Raji (cell line): ENCODE data around the gene ATXN1.

Experiments
- POLR2A ChIP-seq: IDR thresholded peaks from 2 replicates; pipeline ENCODE4 v1.6.1; 2011; ENCODE audit warnings: low read depth, low read length, control low read depth; ENCODE audit not compliant: insufficient read depth

Gene ATXN1

DNA sequence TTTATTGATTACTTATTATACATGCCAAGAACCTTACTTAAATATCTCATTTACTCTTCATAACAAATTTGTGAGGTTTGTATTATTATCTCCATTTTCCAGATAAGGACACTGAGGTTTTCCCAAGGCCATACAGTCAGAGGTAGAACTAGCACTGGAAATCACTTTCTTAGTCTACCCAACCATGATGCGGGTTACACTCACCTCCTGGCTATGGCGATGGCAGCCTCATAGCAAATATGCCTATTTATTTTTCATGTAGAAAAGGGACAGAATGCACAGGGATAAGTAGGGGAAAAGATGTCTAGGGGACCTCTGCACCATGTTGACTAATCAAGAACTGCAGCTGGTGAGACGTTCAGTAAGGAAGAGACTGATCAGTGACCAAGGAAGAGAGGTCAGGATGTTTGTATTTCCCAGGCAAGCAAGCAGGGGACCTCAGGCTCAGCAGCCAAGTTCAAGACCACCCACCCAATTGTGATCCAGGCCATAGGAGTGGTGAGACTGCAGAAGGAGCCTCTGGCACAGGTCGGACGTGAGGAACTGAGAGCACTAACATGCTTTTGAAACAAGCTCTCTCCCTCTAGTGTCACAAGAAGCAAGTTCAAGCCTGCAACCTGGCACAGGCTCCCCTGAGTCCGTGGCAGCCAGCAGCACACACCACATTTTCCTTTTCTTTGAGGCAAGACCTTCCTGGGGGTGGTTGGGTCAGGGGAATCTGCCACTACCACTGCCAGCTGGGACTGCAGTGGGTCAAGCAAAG, 425.0 kb downstream of the ATXN1 start:
- no peak for TF ChIP-seq POLR2A

DNA sequence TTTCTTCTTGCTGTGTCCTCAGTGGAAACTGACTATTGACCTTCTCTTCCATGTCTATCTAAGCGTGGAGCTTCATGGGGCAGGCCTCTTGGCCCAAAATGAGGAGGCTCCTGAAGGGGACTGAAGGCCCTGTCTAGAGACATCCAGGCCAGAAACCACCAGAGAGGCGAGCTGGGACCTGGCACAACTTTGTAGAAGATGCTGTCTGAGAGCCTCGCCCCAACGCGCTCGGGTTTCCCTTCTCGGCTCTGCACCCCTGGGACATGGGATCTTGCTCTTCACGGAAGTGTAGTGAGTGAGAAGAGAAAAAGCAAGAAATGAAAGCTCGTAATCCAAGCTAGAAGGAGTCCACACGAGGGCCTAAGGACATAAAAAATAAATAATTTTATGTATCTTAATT, 426.1 kb downstream of the ATXN1 start:
- no peak for TF ChIP-seq POLR2A

DNA sequence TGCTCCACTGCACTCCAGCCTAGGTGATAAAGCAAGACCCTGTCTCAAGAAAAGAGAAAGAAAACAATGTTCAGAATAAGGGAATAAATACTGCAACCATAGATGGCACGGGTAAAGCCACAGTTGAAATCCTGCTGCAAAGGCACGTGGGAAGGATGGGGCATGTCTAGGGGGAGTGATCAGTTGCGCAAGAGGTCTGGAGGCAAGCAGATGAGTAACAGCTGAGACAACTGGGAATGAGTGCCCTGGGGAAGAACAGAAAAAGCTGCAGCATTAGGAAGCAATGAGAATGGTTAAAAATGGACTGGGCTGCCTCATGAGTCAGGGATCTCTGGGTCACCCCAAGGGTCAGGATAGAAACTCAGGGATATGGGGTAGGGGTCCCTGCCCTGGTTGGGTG, 426.6 kb downstream of the ATXN1 start:
- TF ChIP-seq POLR2A: no peak

DNA sequence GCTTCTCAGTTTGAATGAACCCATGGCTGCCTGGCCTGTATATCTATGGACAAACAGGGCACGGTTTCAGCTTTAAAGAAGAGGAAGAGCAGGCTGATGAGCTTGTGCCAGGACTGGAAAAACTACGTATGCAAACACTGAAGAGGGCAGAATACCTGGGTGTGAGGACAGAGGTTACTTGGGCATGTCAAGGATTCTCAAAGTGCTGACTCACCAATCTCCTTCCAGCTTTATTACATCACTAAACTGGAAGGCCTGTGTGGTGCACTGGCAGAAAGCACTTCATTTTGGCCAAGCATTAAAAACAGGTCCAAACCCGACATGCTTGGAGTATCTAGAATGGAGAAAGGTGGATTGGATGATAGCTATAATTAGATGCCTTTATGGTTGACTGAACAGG, 427.7 kb downstream of the ATXN1 start:
- no peak for TF ChIP-seq POLR2A

DNA sequence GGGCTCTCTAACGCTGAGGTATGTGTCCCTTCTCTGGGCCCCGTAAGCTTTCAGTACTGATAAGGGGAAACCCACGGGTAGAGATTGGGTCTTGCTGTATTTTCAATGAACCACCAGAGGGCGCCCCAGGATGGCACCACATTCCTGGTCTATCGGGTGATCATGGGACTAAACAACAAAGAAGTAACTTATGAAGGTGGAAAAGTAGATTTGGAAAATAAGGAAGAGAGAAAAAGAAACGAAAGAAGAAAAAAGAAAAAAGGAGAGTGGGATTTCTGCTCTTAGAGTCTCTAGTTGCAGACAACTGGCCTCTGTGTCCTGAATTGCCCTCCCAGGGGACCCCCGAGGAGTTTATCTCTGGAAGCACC, 429.1 kb downstream of the ATXN1 start:
- TF ChIP-seq POLR2A: no peak

DNA sequence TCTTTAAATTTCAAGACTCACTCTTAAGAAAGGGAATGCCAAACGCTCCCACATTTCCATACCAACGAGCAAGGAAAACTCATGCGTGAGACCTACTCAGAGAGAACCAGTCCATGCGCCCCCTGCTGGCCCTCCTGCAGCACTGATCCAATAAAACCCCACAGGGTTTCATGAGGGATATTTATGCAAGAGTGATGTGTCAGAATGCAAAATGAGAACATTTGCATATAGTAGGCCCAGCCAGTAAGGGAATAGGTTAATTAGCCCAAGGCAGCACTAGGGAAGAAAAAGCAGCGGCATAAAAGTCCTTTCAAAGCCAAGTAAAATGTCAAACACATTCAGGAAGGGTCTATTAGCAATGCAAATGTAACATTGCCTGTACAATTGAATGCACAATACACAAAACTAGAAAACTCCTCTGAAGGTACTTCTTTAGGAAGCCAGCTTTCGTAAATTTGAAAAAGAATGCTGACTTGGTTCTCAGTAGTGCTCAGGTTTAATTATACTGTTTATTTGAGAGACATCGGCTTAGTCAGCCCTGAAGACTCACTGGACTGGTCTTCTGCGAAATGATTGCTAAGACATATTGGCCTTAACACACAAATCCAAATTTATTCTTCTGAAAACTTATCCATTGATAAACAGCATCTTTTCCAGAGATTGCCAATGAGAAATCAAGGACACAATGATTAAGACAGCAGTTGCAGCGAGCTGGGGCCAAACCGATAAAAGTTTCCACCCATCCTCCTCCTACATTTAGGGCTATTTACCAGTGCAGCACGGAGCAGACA, 429.7 kb downstream of the ATXN1 start:
- no peak for TF ChIP-seq POLR2A

DNA sequence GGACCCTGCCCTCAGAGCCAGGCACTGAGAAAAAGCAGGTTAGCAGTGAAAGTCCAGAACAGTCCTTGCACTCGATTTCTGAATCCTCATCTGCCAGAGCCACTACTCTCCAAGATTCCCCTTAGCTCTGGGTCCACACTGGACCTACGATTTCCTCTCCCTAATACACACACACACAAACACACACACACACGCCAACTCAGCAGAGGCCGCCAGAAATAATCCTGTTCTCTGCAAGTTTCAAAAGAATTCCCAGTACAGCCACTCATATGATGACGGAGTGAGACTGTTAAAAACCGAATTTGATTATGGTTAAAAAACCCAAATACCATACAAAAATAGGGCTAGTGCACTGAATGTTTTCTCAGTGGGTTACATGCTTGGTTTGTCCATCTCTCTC, 432.0 kb downstream of the ATXN1 start:
- no peak for TF ChIP-seq POLR2A

DNA sequence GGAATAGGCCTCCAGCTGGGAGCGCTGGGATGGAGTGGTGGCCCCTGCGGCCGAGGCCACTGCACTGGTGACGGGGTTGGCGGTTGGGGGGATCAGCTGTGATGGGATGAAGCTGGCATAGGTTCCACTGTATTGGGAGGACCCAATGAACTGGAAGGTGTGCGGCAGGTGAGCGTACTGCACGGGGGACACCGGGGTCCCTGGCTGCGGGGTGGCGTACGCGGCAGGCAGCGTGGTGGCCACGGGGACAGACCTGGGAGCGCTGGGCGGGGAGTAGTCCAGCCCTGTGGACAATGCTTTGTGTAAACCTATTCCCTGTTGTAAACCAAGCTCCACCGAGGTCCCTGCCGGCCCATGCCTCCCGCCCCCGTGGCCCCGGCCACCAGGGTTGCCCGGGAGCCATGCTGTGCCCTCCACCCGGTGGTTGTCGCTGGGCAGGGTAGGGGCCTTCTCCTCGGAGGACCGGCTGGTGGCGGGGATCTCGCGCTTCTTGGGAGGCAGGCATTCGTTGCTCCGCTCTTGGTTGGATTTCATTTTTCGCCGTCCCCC, 433.4 kb downstream of the ATXN1 start:
- TF ChIP-seq POLR2A: no peak

DNA sequence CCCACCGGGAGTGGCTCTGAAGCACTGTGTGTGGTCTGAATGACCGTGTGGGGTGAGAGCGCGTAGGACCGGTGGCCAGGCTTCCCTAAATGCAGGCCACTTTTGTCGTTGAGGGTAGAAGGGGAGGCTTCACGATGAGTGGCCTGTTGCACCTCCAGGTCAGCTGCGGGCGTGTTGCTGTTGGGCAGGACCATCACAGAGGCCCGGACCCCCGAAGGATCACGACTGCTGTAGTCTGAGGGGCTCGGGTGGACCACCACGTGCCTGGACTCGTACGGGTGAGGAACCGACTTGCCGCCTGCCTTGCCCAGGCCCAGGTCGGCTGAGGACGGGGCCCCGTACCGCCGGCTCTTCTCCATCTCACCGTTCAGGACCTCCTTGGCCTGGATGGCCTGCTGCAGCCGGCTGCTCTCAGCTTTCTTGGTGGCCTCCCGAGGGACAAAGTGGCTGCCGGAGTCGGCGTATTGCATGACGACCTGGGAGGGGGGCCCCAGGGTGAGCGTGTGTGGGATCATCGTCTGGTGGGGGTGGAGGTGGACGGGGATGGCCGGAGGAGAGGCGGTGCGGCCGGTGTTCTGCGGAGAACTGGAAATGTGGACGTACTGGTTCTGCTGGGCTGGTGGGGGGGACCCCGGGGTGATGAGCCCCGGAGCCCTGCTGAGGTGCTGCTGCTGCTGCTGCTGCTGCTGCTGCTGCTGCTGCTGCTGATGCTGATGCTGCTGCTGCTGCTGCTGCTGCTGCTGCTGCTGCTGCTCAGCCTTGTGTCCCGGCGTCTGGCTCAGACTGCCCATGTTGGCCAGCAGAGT, 434.1 kb downstream of the ATXN1 start:
- no peak for TF ChIP-seq POLR2A

DNA sequence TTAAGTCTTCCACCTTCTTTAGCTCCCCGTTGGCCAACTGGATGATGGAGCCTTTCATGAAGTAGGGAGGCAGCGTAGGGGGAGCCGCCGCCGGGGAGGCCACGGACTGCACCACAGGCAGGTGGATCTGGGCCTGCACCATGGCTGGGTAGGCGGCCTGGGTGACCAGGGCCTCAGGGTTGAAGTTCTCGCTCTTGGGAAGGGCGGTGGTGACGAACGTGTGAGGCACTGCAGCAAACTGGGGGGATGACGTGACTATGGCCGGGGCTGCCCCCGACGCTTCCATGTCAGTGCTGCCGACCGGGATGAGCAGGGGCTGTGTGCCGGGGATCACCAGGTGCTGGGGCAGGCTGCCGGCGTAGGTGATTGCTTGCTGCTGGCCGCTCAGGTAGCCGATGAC, 434.7 kb downstream of the ATXN1 start:
- no peak for TF ChIP-seq POLR2A

DNA sequence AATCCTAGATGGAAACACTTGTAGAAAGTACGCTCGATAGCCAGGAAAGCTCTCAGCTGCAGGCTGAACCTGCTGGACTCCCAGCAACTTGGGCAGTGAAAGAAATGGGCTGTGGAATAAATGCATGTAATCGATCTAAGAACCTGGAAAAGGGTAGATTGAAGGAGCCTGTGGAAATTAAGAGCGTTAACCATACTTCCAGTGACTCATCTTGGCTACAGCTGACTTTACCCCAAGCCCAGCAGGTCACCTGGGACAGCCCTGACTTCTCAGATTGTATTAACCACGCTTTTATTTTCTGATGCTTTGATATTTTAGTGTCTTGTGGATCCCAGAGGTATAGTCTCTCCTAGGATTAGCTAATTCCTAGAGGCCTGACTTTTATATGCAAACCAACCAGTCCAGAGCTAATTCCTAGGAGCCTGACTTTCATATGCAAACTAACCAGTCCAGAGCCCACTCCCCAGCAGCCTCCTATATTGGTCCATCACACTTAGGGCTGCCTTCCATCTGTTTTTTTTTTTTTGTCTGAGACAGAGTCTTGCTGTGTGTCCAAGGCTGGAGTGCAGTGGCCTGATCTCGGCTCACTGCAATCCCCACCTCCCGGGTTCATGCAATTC, 436.5 kb downstream of the ATXN1 start:
- no peak for TF ChIP-seq POLR2A

DNA sequence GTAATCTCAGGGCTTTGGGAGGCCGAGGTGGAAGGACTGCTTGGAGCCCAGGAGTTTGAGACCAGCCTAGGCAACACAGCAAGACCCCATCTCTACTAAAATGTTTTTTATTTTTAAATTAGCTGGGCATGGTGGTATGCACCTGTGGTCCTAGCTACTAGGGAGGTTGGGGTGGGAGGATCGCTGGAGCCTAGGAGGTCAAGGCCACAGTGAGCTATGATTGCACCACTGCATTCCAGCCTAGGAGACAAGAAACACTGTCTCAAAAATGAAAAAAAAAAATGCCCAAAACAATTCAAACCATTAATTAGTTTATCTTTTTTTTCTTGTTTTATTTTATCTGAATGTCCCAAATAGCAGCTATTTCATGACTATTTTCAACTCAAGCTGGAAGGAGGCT, 437.1 kb downstream of the ATXN1 start:
- no peak for TF ChIP-seq POLR2A

DNA sequence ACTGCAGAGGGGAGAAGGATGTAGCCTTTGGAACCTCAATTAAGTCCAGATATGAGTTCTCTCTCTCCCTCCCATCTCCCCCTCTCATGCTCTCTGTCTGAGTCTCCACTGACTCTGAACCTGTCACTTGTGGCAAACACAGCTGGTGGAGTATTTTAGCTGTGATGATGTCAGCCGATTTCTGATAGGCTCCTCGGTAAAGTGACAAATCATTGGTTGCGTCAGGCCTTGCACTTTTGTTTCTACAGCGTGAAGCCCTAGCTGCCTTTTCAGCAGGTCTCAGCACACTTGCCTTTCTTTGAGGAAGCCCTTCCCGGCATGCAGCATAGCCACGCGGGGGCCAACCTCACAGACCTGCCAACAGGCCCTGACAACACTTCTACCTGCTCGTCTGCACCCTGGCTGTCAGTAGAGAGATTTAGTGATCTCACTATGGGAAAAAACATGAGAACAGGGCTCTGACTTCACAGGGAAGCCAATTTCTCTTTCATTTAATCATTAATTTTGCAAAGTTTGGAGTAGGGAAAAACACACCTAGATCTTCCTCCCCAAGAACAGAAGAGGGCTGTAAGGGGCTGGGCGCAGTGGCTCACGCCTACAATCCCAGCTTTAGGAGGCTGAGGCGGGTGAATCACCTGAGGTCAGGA, 438.5 kb downstream of the ATXN1 start:
- TF ChIP-seq POLR2A: peak; percentile 71

DNA sequence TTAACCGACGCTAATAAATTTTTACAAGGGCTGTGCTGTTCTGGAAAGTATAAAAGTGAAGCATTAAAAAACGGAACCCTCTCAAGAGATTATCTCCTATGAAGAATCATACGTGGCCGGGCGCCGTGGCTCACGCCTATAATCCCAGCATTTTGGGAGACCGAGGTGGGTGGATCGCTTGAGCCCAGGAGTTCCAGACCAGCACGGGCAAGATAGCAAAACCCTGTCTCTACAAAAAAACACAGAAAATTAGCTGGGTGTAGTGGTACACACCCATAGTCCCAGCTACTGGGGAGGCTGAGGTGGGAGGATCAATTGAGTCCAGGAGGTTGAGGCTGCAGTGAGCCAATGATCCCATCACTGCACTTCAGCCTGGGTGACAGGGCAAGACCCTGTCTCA, 439.4 kb downstream of the ATXN1 start:
- TF ChIP-seq POLR2A: no peak

DNA sequence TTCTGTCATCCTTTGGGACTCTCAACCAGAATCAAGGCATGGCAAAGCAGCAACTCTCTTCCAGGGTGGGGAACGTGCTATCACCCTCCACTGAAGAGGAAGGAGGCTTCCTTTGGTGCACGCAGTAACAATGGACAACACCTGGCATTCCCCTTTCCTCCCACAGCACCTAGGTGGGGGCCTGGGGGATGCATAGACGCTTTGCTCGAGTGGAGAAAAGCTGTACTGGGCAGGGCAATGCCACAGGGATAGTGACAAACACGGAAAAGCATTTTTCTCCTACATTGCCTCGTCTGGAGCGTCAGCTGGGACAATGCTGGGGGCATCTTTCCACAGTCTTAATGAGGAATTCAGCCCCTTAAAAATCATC, 439.9 kb downstream of the ATXN1 start:
- TF ChIP-seq POLR2A: no peak
